NCI-H345 (cell line): ENCODE data around the gene ABHD10.
"Not testable (repeated sequence)": the region's sequence is repeated elsewhere in the genome, so short reads cannot be mapped to it uniquely, and the experiment has no call there.

Experiments used
- DNase-seq: peaks from one replicate; lab custom pipeline; 2025; lab: John Stamatoyannopoulos, UW

ABHD10 gene

GRCh38 chr3:112034436-112034835 lies 55.6 kb downstream of the ABHD10 start, which contains the start of gene TMPRSS7:
Gene TMPRSS7, plus strand, starts transcription at chr3:112034736. Its CDS starts 110 bp downstream, at chr3:112034846.
- no peak for DNase-seq

- no peak for DNase-seq
Observed at GRCh38 chr3:112035241-112035640, 56.4 kb downstream of the ABHD10 start.

- DNase-seq = not testable (repeated sequence)
Observed at GRCh38 chr3:112037194-112037593, 58.4 kb downstream of the ABHD10 start.

GRCh38 chr3:112038863-112039262 lies 60.0 kb downstream of the ABHD10 start:
- DNase-seq = no peak

GRCh38 chr3:112041321-112041720 lies 62.5 kb downstream of the ABHD10 start:
- no peak for DNase-seq

- peak; percentile 97 for DNase-seq
Observed at GRCh38 chr3:112042842-112043280, 64.0 kb downstream of the ABHD10 start.
